ENCODE measurements around the gene ZNF521.

ZNF521 gene

DNA sequence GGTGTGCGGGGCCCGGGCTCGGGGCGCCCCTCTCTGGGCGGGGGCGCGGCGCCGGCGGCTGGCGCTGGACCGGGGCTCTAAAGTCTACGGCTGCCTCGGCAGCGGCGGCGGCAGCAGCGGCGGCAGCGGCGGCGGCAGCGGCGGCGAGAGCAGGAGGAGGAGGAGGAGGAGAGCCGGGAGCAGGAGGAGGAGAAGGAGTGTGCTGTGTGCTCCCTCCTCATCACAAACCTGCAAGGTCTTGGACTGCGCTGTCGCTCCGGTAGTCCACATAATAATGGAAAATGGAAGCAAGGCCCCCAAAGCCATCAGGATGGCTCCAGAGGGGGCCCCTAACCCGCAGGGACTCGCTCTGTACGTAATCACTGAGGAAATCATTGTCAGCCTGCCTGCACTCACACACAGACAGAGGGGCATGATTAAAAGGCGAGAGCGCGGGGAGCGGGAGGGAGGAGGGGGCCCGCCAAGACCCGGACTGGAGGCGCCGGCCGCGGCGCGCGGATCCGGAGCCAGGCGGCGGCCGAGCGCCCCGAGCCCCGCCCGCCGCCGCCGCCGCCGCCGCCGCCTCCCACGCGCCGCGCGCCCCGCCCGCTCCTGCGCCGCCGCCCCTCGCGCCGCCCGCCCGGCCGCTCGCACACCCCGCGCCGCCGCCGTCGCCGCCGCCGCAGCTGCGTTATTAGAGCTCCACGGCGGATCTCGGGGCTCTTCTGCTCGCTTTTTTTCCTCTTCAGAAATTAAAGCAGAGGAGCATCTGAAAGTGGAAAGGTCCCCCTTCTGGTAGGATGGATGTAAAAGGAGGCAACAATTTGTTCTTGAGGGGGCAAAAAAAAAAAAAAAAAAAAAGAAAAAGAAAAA, at the start of gene ZNF521:
Gene ZNF521 (minus strand): TSS at position 390 of the 852 bp plus-strand sequence. CDS start 1,220 bp downstream, outside the sequence.
- peak in 1 of 2 donors; percentile 4 for DNase-seq (ENCODE audit: low read depth in 1 of 2, low spot score in 1 of 2)

DNA sequence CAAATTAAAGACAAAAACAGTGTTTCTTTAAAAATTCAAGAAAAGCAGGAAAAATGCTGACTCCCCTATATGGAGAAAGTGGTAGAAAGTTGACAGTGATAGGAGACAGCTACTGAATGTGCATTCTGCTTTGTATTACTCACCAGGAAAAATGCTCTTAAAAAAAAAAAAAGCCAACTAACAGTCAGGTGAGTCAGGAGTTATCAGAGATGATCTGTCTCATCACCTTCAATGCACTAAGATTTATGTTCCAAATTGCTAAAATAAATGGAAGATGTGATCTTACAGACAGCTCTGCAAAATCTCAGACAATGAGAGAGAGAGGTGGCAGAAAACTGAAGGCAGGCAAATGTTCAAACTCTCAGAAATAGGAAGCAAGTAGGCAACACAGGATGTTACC, 47.6 kb upstream of the ZNF521 start:
- DNase-seq (ENCODE audit: low read depth in 1 of 2, low spot score in 1 of 2): no peak

DNA sequence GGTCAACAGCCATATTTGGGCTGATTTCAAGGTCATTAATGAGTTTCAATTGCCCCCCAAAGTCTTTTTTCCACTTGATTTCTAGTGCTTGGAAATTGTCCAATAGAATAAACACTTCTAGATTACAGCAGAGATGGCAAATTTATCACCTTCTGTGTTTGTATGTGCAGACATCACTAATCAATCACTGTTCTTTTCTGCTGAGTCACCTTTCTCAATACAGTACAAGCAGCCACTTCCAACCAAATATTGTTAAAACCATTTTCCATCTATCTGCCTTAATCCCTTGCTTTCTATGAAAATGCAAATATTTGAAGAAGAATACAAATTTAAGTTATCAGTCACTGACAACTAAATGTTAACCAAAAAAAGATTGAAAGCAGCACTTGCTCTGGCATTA, 40.2 kb upstream of the ZNF521 start:
- DNase-seq (ENCODE audit: low read depth in 1 of 2, low spot score in 1 of 2): no peak

DNA sequence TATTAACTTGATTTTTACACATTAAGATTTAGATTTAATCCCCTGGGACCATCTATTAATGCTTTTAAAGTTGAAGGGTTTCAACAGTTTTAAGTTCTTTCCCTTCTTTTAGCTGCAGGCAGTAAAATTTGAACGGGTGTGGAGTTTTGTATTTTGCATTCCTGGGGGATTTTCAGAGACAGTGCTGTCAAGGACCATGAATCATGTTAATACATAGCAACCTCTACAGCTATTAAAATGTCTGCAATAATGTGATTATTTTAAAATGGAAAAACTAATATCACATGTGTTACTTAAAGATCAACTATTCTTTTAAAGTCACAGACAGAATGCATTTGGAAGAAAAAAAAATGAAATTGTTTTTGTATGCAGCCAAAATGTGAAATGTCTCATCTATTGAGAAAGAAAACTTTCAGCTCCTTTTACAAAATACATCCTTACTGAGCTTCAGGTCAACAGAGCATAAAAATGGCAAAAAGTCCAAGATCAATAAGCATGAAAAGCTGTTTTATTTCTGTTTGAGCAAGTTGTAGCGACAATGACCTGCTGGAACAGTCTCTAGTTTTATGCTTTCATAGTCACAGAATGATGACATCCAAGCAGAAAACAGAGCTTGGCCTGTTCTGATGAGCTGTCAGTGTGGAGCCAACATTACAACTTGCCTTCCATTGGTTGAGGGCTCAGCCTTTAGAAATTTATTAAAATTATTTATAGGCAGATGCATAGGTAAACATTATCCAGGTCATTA, 21.6 kb upstream of the ZNF521 start:
- no peak for DNase-seq (ENCODE audit: low read depth in 1 of 2, low spot score in 1 of 2)

DNA sequence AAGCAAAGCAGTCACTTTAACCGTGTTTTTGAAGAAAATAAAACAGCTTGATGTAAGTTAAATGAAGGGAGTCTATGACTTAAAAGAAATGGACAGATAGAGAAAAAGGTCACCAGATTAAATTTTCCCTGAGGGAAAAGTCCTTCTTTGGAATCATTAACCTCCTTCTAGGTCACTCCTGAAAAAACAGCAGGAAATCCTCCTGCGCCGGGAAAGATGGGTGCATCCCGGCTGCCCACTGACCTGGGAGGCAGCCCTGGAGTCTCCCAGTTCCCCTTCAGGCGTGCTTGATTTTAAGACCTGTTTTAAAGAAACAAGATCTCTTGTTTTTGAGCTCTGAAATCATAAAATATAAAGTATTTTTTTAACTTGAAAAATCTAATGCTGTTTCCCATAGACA, 18.4 kb upstream of the ZNF521 start:
- DNase-seq (ENCODE audit: low read depth in 1 of 2, low spot score in 1 of 2): no peak

DNA sequence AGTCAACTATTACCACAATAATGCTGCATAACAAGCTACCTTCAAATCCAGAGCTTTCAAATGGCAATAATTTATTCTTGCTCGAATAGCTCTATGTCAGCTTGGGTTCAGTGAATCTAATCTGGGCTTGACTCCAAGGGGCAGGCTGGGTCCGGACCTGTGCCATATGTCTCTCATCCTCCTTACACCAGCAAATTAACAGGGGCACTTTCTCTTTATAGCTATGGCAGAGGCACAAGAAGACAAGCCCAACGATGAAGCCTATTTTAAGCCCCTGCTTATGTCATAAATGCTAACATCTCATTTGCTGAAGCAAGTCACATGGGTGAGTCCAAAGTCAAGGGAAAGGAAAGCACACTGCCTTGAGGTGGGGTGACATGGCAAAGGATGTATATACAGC, 13.3 kb upstream of the ZNF521 start:
- no peak for DNase-seq (ENCODE audit: low read depth in 1 of 2, low spot score in 1 of 2)

DNA sequence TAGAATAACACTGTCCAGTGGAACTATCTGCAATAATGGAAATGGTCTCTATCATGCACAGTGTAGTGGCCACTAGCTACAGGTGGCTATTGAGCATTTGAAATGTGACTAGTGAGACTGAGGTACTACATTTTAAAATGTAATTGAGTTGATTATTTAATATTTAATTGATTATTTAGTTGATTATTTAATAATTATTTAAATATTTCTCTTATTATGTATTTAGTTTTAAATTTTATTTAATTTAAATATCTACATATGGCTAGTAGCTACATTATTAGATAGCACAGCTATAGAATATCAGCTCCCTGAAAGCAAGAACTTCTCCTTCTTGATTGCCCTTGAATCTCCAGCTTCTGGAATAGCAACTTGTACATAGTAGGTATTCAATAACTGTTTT, 12.8 kb upstream of the ZNF521 start:
- no peak for DNase-seq (ENCODE audit: low read depth in 1 of 2, low spot score in 1 of 2)

DNA sequence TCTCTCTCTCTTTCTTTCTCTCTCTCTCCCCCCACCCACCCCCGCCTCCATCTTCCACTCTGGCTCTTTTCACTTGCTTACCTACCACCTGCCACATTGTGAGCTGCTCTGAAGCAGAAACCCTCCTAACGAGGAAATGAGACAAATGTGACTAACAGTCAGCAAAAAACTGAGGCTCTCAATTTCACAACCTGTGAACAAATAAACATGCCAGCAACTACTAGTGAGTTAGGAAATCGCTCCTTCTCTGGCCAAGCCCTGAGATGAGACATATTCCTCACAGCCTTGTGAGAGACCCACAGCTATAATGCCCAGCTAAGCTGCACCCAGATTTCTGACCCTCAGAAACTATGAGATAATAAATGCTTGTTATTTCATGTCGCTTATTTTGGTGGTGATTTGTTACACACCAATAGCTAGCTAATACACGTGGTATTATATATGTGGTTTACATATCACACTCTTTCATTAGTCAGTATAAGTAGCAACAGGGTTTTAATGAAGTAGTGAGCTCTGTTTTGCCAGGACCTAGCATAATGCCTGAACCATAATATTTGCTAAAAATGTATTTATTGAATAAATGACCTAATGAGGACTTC, 8.4 kb upstream of the ZNF521 start:
- no peak for DNase-seq (ENCODE audit: low read depth in 1 of 2, low spot score in 1 of 2)

DNA sequence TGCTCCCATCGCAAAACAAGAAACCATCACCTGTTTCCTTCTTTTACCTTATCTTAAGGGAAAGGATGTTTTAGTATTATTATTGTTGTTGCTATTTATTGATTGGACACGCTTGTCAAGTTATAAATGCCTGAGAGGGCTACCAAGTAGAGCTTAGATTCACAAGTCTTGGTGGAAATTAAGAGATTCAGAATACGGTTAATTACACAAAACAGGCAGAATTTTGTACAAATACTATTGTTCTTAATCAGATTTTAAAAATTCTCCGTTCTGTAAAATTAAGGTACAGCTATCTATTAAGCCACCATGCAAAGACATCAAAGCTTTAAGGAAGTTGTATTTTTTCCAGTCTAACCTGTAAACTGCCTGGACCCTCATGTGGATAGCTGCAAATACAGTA, 1.1 kb upstream of the ZNF521 start:
- DNase-seq (ENCODE audit: low read depth in 1 of 2, low spot score in 1 of 2): no peak

DNA sequence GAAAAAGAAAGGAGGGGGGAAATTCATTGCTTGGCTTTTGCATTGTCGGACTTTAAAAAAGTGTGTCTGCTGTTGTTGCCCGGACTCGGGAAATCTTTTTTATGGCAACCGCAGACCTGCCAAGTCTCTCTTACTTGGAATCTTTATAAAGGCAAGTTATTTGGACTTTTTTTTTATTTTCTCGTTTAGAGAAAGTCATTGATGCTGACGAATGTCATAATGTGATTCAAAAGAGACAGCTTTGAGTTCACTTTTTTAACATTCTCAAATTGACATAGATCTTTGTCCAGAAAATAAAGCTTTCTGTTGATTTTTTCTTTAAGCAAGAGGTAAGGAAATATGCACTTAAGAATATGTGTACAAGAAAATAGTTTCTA, 651 bp upstream of the ZNF521 start:
- DNase-seq (ENCODE audit: low read depth in 1 of 2, low spot score in 1 of 2): no peak

DNA sequence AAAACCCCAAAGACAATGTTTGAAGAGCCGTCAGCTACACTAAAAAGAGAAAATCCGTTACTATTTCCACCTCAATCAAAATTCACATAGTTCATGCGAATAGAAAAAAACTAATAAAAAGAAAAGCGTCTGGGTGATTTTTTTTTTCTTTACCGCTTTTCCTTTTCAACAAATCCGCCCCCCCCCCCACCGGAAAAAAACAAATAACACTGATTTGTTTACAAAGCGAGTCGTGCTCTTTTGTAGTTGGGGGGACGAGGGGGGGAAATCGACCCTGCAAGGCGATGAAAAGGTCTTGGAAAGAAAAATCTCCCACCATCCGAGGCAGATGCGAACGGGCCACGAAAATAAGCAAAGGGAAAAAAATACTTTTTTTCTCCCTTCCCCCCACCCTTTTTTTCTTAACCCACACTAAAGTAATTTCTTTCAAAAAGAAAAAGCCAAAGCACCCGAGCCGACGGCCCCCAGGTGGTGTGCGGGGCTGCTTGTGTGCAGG, 638 bp downstream of the ZNF521 start:
- DNase-seq (ENCODE audit: low read depth in 1 of 2, low spot score in 1 of 2): no peak

DNA sequence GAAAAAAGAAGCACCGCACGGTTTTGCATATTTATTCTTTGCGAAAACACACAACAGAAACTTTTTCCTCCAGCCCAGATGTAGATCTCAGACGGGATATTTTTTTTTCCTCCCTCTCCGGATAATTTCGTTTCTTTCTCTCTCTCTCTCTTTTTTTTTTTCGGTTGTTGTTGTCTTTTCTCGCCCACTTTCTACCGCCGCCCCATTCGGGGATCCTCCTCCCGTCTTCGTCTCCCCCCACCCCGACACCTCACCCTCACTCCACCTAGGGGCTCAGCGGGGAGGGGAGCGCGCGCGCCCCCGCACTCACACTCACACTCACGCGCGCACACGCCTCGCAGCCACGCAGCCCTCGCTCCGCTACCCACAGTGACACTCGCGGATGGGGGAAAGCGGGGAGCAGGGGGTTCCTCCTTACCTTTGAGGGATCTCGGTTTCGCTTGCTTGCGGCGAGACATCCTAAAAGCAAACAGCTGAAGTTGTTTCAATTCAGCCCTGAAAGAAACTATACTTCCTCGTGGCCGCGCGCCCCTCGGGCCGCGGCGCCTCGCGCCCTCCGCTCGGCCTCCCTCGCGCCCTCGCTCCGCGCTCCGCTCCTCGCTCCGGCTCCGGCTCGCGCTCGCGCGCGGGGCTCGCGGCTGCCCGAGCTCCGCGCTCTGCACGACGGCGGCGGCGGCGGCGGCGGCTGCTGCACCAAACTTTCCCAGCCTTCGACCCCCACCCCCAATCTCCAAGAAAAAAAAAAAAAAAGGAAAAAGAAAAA, 1.3 kb downstream of the ZNF521 start:
- no peak for DNase-seq (ENCODE audit: low read depth in 1 of 2, low spot score in 1 of 2)

DNA sequence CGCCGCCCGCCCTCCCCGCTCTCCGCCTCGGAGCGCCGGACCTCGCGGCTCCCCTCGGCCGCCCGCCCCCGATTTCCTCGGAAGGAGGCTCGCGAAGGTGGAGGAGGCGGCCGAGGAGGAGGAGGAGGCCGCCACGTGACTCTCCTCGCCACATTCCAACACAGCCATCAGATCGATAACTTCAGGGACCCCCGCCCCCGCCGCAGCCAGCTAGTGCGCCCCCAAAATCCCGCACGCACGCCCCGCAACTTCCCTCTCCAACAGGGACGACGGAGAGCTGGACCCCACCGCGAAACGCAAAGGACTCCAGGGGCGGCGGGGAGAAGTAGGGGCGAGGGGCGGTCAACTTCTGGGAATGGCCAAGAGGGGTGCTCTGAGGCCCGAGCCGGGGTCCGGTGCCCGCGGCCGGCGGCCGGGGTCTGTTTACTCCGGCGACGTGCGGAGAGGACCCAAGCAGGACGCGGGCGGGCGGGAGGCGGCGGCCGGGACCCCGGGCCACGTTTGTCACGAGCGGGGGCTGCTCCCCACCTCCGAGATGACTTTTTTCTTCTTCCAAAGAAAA, 2.0 kb downstream of the ZNF521 start:
- no peak for DNase-seq (ENCODE audit: low read depth in 1 of 2, low spot score in 1 of 2)

DNA sequence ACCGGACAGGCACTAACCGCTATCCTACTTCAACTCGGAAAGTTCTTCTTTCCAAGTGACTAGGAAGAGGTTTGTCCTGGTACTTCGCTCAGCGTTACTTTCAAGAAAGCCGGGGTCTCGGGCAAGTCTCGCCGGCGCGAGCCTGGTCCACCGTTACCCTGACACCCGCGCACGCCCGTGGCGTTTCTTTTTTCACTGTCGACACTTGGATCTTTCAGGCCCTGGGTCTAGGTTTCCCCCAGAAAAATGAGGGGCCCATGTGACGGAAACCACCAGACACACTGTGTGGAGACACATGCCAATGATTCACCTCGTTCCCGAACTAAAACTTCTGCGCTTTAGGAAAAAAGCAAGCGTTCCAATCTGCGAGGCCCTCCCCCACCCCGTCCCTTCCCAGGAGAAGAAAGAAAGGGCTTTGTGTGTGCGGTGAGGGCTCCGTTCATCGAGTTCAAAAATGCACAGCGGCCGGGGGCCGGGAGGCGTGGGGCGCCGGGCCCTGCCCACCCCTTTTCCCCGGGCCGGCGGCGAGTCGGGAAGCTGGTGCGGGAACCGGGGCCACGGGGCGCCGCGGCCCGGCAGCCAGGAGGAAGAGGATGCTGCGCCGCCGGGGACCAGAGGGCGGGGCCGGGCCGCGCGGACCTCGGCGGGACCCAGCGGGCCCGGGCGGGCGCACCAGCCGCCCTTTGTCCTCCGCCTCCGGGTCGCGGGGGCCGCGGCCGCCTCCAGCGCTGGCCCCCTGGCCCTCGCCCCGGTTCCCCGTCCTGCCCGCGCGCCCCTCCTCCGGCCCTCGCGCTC, 2.6 kb downstream of the ZNF521 start:
- no peak for DNase-seq (ENCODE audit: low read depth in 1 of 2, low spot score in 1 of 2)

DNA sequence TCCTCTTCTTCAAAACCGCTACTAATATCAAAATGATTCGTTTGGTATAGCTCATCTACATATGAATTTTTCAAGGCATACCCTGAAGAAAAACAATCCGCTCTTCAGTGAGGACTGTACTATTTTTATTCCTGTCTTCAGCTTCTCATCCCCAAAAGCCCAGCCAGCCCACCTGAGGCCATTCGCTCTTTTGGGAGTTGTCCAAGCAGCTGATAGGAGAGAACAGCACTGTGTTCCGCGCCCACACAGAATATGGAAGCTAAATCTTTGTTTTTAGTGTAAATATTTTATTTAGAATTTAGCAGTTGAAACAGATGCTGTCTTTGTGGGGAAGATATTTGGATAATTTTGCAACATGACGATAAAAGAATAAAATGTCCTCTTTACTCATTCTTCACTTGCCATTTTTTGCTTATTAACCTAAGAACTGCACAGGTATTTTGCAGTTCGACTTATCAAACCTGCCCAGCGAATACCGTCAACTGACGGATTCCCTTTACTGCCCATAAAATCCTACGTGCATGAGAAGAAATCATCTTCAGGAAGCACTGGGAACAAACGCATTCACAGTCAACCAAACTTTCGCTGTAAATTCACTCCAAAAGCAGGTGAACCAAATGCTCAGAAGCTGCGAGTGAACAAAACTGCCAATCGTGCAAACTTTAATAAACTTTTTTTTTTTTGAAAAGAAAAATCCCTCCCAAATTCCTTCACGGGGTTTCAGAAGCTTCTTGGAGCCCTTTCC, 3.4 kb downstream of the ZNF521 start:
- DNase-seq (ENCODE audit: low read depth in 1 of 2, low spot score in 1 of 2): no peak

DNA sequence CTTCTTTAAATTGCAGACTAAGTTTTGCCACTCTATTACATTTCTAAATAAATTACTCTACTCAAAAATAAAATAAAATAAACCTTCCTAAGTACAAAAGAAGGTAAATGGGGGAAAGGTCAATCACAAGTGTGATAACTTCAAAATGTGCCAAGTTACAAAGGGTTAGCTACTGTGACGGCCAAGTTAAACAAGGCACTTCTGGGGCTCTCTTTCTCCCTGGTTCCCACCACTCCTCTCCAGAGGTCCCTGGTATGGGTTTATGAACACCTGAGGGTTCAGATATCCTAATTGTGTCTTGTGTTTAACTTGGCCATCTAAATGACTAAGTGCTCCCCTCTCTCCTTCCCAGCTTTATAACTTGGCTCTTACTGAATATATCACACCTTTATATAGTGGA, 5.4 kb downstream of the ZNF521 start:
- DNase-seq (ENCODE audit: low read depth in 1 of 2, low spot score in 1 of 2): no peak

DNA sequence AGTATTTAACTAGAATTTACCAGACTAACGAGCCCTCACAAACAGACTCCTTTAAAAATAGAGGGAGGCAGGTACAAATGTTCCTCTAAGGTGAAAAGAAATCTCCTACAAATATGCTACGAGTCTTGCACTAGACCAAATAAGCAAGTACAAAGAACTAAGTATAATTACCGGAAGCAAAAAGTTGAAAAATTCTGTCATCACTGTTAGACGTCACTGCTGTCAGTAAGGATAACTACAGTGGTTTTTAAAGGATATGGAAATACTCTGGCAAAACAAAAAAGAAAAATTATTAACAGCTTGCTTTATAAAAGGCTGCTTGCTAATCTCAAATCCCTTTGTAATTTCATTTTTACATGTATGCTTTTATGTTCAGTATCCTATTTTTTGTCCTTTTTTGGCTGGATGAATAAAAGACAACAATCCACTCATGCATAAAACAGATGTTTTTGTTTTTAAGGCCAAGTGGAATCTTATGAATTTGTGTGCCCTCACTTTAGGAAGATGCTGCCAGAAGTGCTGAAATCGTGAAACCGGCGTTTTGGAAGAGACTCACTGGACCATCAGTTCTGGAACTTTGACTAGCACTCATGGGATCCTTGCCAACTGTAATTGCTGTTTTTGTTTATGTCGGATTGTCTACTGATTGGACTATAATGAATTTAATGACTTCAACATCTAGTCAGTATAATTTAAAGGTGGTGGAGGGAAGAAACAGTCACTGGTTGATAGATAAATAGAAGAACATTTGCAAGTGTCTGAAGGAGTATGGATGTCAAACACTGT, 6.7 kb downstream of the ZNF521 start:
- no peak for DNase-seq (ENCODE audit: low read depth in 1 of 2, low spot score in 1 of 2)

DNA sequence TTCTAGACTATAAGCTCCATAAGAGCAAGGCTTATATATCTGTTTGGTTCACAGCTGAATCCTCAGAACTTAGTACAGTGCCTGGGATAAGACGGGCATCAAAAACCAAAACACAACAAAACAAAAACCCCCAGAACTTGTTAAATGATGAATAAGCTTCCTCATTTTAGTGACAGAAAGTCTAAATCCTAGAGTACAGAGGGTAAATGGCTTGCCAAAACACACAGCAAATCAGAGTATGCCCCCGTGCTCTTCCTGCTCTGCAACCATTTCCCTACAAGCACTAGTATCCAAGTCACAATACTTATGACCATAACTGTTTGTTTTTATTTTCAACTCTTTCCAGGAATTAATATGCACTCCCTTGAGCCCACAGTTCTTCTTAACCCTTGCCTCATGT, 10.1 kb downstream of the ZNF521 start:
- no peak for DNase-seq (ENCODE audit: low read depth in 1 of 2, low spot score in 1 of 2)

DNA sequence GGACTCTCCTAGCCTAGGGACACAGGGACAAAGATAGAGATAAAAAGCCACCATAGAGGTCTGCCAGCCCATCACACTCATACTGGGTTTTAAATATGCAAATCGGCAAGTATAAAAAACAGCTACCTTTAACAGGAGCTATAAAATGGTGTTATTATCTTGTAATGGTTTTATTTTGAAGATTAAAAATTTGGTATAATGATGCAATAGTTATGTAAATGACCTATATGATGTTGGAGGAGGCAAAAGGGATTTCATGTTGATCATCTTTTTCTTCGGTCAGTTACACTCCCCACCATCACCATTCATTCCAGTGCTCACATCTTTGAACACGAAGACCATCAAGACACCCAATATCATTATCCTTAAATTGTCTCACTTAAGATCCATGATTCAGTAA, 11.2 kb downstream of the ZNF521 start:
- no peak for DNase-seq (ENCODE audit: low read depth in 1 of 2, low spot score in 1 of 2)
